Thoracic aorta (tissue), 2 donors: Measurements from ENCODE around the gene HRH2. TPM values are rescaled to one million over a fixed set of nuclear protein-coding genes. Genes with fewer than 3 reads are reported as not detected.
A peak's percentile ranks its signal among the peaks of the same experiment; 100 is the strongest.

ENCODE experiments used
- ATAC-seq: fragments of 150-250 bp; one replicate; pipeline ENCODE4 v1.8.0; 2017; ENCODE audit warnings: low read depth; ENCODE audit not compliant: insufficient number of reproducible peaks, low FRiP score
- DNase-seq: peaks from one replicate; pipeline ENCODE4 v3.0.0-alpha.2; 2020; ENCODE audit warnings: low spot score
- H3K27ac ChIP-seq, 2 donors: fragments of 200-600 bp; sonication (generic); 1 replicate in 1 of 2; 2 replicates in 1 of 2; pipeline ENCODE4 v1.5.1; 2016; ENCODE audit warnings: mild to moderate bottlenecking in 2 of 2, moderate library complexity in 2 of 2
- H3K27me3 ChIP-seq: fragments of 200-600 bp; sonication (generic); replicated peaks from 2 replicates; pipeline ENCODE4 v1.6.0; 2016; ENCODE audit warnings: mild to moderate bottlenecking; ENCODE audit not compliant: insufficient read depth
- H3K36me3 ChIP-seq: fragments of 200-600 bp; sonication (generic); one replicate; pipeline ENCODE4 v1.5.1; 2016
- H3K4me1 ChIP-seq, 2 donors: fragments of 200-600 bp; sonication (generic); 1 replicate in 1 of 2; 2 replicates in 1 of 2; pipeline versions ENCODE4 v1.5.1 to v1.6.0; 2016; ENCODE audit warnings: low read depth in 2 of 2, mild to moderate bottlenecking in 1 of 2; ENCODE audit not compliant: control insufficient read depth in 1 of 2
- H3K4me3 ChIP-seq: fragments of 200-600 bp; sonication (generic); 2 replicates; pipeline ENCODE4 v1.5.1; 2016; ENCODE audit warnings: mild to moderate bottlenecking
- H3K9me3 ChIP-seq: fragments of 200-600 bp; sonication (generic); 2 replicates; pipeline ENCODE4 v1.5.1; 2016
- CTCF ChIP-seq: fragments of 200-600 bp; sonication (generic); IDR thresholded peaks from one replicate; pipeline ENCODE4 v1.5.1; 2019; ENCODE audit warnings: antibody characterized with exemption
- total RNA-seq, 2 donors: library from RNA; depleted of rRNA; stranded (reverse); fragments of >200 nt; gene quantifications; one replicate each; pipeline versions ENCODE4 v1.1.0 to v1.2.3, GENCODE V29; 2016

The HRH2 gene
- total RNA-seq, 2 donors from 2014 or later, result 8.8 to 23.1 TPM

- Histone ChIP-seq H3K36me3 (no peaks in the 10 kb centered on the region), H3K9me3 (no peaks in the 10 kb centered on the region), H3K27me3 (no peaks in the 10 kb centered on the region), H3K27ac (peak overlapping the region; percentile 13 to 48), H3K4me3 (no peak overlapping the region), H3K4me1 (peaks cover 29 to 62% of the 10 kb centered on the region in 2 donors)
- no peak for DNase-seq
- ATAC-seq, result no peak
- no peak for TF ChIP-seq CTCF
Measured at GRCh38 chr5:175690025-175690424, 32.2 kb downstream of the HRH2 start.

GRCh38 chr5:175690586-175690985, 32.7 kb downstream of the HRH2 start:
- H3K27ac ChIP-seq, result no peak overlapping the region
- DNase-seq, result no peak
- H3K36me3 ChIP-seq, result no peaks in the 10 kb centered on the region
- H3K9me3 ChIP-seq, result no peaks in the 10 kb centered on the region
- TF ChIP-seq CTCF, result no peak
- ATAC-seq, result no peak
- no peaks in the 10 kb centered on the region for H3K27me3 ChIP-seq
- no peak overlapping the region for H3K4me3 ChIP-seq
- peaks cover 29 to 62% of the 10 kb centered on the region in 2 donors for H3K4me1 ChIP-seq

DNA sequence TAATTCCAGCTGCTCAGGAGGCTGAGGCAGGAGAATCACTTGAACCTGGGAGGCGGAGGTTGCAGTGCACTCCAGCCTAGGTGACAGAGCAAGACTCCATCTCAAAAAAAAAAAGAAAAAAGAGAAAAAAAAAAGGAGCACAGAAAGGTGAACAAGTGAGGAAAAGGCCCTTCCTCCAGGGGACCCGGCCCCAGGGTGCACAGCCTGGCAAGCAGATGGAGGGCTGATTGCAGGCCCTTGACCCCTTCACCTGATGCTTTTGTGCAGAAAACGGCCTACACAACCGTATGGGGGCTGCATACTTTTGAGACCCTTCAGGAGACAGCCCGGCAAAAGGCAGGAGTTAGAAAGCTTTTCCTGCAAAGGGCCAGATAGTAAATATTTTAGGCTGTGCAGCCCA, 33.9 kb downstream of the HRH2 start:
- peaks cover 29 to 53% of the 10 kb centered on the region in 2 donors for H3K4me1 ChIP-seq
- no peaks in the 10 kb centered on the region for H3K27me3 ChIP-seq
- no peak for DNase-seq
- no peak overlapping the region for H3K27ac ChIP-seq
- no peaks in the 10 kb centered on the region for H3K9me3 ChIP-seq
- TF ChIP-seq CTCF, result no peak
- ATAC-seq, result no peak
- no peak overlapping the region for H3K4me3 ChIP-seq
- H3K36me3 ChIP-seq, result no peaks in the 10 kb centered on the region

DNA sequence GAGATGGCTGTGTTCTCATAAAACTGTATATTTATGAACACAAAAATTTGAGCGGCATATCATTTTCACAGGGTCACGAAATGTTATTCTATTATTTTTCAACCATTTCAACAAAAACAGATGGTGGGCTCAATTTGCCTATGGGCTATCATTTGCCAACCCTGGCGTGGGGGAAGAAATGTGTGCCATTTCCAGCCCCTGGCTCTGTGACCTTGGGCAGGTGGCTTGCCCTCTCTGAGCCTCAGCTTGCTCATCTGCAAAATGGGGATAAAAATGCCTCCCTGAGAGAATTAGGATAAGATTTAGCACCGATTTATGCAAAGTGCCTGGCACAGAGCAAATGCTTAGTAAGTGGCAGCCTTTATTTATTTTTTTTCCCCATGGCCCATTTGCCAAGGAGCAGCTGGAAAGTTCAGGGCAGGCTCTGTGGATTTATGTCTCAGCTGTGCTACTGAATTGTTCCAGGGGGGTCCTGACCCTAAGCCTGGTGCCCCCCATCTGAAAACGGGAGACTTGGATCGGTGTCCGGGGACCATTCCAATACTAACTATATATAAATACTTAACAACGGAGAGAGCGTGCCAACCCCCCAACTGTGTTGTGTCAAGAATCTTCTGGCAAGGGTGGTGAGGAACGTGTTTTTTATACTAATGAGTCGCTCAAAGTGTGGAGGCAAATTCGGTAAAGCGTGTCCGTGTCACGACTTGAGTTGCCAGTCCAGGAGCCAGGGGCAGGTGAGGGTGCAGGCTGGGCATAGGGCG, 34.5 kb downstream of the HRH2 start:
- peaks cover 27 to 46% of the 10 kb centered on the region in 2 donors for H3K4me1 ChIP-seq
- no peak for ATAC-seq
- H3K27ac ChIP-seq, result peak overlapping the region in 1 of 2 donors; percentile 30
- no peaks in the 10 kb centered on the region for H3K27me3 ChIP-seq
- H3K4me3 ChIP-seq, result no peak overlapping the region
- DNase-seq, result no peak
- TF ChIP-seq CTCF, result no peak
- no peaks in the 10 kb centered on the region for H3K36me3 ChIP-seq
- no peaks in the 10 kb centered on the region for H3K9me3 ChIP-seq

GRCh38 chr5:175692996-175693710, 35.3 kb downstream of the HRH2 start:
- peak; percentile 7 for TF ChIP-seq CTCF
- no peaks in the 10 kb centered on the region for H3K36me3 ChIP-seq
- no peak overlapping the region for H3K4me3 ChIP-seq
- no peak for DNase-seq
- peaks cover 24 to 39% of the 10 kb centered on the region in 2 donors for H3K4me1 ChIP-seq
- no peaks in the 10 kb centered on the region for H3K27me3 ChIP-seq
- ATAC-seq, result no peak
- H3K9me3 ChIP-seq, result no peaks in the 10 kb centered on the region
- H3K27ac ChIP-seq, result peak overlapping the region in 1 of 2 donors; percentile 30
